ENCODE data around the gene CACHD1.

The CACHD1 gene

DNA sequence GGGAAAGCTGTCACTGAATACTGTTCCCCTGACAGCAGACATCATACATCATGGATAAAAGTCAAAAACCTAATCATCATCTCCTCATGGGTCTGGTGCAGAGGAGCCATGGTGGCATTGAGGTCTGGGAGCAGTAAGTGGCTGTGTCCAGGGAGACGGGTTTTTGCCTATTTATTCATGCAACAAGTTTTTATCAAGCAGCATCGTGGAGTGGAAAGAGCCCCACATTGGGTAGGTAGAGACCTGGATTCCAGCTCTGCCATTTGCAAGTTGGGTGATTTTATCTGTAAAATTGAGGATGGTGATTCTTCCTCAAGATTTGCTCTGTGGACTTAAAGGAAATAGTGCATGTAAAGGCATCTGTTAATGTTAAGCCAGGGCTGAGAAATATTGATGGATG, 4.2 kb downstream of the CACHD1 start:
- DNase-seq = no peak

DNA sequence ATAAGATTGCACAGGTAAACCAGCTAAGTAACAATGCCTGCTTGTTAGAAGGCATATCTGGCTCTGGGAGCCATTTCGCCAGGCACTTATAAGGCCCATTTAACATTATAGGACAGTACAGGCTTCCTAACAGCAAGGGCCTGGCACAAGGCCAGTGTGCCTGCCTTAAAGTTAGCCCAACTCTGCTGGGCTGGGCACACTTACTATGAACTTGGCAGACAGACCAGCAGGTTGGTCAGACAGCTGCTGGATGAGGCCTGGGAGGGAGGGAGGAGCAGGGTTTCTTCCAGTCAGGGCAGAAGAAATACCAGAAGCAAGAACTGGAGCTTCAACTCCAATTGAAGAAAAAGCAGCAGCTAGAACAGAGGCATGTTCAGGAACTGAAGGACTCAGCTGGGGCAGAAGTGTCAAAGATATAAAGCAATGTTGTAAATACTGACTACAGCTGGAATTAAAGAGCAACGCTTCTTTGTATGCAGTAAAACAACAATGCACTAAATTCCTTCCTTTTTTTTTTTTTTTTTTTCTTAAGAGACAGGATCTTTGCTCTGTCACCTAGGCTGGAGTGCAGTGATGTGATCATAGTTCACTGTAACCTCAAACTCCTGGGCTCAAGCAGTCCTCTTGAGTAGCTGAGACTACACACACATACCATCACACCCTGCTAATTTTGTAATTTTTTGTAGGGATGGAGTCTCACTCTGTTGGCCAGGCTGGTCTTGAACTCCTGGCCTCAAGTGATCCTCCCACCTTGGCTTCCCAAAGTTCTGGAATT, 4.9 kb downstream of the CACHD1 start:
- DNase-seq = no peak

DNA sequence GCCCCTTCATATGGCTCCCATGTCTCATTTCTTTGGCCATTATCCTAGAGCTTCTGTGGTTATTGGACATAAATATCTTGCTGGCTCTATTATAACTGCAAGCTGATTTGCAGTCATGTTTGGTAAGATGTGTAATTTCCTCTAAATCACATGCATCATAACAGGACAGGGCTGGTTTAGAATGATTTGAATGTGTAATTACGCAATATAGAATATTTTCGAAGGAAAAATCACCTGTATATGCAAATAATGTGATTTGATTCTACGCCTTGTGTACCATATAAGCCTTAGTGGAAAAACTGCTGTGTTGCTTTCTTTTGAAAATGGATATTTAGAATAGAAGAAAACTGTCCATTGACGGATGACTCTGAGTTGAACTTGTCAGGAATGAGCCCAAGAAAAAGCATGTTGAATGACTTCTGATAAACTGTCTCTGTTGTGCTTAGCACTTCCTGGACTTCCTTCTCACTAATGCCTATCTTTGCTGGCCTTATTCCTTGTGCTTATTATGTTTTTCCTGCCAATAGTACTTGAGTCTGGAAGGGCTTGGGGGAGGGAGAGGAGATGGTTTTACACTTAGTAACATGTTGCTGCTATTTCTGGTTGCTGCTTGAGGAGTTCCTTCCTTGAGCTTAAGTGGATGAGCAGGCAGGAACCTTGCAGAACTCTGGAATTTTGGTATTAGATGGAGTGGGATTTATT, 6.5 kb downstream of the CACHD1 start:
- DNase-seq = no peak

DNA sequence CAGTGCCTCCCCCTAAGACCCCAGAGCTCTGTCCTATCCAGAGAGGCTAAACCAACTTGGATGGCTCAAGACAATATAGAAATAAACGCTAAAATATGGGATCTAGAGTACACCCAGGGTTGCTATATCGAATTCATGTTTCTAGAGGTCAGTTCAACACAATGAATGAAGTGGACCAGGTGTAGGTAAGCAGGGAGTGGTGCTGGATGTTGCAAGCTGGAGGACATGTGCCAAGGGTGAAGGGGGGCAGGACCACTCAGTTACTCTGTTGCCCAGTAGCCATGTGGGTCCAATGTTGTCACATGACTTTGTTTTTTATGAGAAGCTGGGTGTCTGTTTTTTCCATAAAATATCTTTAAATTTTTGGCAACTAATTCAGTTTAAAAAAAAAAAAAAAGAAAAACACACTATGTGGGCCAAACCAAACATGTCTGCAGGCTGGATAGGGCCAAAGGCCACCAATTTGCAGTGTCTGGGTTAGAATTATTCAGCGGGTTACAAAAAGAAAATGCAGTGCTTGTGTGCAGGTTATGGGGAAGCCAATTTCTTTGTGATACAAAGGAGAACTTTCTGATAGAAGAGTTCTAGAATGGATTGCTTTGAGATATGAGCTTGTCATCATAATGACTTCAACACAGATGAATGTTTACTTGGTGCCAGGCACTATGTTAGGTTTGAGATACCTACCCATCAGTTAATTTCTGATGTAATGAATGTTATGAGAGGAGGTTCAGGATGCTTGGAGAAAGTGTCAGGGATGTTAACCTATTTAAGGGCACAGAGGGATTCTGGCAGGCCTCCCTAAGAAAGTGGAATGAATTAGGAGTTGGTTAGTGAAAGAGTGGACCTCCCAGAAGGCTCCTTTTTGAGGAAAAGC, 8.9 kb downstream of the CACHD1 start:
- DNase-seq = no peak

DNA sequence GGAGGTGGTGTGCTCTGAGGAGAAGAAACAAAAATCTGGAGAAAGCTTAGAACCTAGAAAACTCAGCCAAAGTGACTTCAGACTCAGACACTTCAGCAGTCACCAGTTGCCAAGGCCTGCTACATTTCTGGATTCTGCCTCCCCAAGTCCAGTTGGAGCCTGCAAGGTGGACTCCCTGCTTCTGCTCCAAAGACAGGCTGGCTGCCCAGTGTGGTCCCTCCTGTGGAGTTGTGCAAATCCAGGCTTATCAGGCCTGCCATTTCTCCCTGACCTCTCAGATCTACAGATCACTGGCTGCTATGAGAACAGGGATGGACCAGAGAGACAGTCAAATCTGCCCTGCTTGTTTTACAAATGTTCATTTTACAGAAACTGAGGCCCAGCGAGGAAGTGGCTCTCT, 9.9 kb downstream of the CACHD1 start:
- no peak for DNase-seq

DNA sequence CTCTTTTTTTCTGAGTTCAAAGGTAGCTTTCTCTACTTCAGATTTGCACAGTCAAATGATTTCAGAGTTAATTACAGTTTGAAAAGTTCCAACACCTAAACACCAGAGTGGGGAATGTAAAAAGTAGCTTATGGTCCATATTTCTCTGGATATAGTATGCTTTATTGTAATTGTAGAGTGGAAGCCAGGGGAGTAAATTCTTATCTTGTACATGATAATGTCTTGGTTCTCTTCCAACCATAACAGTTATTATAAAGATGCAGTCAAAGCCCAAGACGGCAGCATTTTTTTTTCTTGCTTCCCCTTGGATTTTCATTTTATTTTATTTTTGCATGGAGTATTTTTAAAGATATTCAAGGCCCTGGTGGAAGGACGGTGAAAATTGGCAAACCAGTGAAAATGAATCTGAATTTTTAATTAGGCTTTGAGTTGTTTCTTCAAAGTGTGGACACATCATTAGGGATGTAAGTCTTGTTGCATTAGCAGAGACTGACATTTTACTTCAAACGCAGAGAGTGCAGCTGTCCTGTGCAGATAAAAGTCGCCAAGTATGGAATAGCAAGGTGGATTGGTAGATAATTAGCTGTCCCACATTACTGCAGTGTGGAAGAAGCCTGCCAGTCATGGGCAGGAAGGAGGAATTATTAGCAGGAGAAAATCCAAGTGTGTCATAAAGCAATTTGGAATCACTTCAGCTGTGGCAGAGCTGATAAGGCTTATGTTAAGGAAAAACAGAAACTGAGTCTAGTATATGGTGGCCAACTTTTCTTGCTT, 11.3 kb downstream of the CACHD1 start:
- DNase-seq = no peak

DNA sequence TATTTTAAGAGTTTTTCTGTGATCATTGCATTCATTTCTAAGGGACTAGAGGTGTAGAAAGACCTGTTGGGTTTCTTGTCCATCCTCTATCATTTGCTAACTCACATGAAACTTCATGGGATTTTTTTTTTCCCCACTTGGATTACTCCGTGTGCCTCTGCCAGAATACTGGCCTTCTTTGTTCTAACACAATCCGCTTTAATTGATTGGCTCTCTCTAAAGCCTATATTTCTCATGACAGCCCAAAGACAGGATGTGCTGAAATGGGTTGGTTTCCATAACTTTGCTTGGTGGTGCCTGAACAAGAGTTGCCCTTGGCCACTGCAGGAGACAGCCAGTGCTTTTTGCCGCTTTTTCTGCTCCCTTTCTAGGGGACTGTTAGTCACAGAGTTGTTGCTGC, 12.2 kb downstream of the CACHD1 start:
- DNase-seq = no peak

DNA sequence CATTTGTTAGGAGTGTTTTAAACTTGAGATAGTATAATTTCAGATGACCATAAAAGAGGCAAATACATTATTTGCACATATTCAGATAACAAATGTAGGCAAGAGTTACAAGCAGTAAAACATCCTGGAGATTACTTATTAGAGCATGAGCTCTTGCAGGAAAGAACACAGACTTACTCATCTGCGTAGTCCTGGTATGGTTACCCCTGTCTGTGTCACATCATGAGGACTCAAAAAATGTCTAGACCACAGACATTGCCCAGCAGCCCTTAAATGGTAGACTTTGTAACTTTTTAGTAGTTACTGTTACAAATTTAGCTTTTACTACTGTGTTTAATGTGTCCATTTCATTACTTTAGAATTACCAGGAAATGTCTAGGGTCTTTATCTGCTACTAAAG, 12.8 kb downstream of the CACHD1 start:
- DNase-seq = no peak

DNA sequence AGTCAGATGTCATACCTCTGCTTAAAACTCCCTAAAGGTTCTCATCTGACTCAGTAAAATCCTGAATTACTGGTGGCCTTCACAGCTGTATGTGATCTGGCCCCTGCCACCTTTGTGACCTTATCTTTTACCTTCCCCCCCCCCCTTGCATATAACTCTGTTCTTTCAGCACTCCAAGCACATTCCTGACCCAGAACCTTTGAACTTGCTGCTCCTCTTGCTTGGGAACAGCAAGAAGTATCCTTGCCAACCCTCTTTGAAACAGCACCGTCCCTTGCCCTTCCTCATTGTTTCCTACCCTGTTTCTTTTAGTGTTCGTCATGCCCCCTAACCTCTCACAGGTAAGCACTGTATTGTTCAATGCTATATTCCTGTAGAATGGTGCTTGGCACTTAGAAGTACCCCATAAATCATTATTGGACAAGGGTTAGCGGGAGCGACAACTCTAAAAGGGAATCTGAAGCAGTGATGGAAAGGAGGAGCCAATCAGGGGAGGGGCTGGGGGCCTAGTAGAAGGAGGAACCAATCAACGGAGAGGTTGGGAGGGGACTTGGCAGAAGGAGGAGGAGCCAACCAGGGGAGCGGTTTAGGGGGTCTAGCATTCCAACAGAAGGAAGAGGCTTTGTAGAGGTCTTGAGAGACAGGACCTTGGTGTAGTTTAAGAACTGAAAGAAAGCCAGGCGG, 13.9 kb downstream of the CACHD1 start:
- no peak for DNase-seq

DNA sequence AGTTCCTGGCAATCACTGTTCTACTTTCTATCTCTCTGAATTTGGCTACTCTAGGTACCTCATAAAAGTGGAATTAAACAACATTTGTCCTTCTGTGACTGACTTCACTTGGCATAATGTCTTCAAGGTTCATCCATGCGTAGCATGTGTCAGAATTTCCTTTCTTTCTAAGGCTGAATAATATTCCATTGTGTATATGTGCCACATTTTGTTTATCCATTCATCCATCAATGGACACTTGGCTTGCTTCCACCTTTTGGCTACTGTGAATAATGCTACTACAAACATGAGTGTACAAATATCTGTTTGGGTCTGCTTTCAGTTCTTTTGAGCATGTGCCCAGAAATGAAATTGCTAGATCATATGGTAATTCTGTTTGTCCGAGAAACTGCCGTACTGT, 14.7 kb downstream of the CACHD1 start:
- DNase-seq = no peak

DNA sequence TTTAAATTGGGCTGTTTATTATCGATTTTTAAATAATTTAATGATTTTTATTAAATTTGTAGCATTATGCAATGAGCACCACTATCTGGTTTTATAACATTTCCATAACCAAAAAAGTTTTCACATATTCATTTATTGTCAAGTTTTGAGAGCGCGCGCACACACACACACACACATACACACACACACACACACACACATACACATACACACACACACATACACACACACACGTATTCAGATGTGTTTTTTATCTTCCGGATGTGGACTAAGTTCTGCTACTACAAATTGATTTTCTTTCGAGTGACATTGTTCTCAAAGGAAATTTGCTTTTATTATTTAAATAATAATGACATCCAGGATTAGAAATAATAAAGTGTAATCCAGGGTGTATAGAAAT, 16.3 kb downstream of the CACHD1 start:
- no peak for DNase-seq

DNA sequence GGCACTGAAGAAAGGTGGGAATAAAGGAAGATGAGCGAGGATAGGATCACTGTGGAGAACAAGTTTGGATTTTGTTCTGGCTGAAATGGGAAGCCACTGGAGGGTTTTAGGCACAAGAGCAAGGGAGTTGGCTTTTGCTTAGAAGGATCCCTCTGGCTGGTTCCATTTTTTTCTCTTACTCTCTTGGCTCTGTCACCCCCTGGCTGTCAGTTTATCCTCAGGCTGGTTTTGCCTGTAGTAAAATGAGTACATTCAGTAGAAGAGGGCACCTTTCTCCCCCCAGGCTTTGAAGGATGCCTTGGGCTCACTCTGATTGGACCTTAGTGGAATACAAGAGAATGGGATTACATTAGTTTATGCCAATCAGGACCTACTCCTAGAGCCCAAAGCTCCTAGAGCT, 17.1 kb downstream of the CACHD1 start:
- DNase-seq = no peak

DNA sequence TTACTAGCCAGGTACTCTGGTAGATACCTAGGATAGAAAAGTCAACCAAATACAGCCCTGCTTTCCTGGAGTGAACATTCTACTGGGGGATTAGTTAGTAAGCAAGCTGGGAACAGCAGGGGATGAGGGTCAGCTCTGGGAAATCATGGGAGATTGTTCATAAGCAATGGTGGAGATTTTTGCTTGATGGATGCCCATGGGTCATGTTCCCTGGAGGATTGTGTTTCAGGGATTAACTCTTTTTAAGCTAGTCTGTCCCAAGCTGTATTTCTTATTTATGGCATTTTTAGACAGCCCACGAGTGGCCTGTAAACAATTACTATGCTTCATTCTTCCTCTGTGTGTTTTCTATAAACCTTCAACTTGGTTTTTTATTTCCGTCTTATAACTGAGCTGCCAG, 18.9 kb downstream of the CACHD1 start:
- no peak for DNase-seq

DNA sequence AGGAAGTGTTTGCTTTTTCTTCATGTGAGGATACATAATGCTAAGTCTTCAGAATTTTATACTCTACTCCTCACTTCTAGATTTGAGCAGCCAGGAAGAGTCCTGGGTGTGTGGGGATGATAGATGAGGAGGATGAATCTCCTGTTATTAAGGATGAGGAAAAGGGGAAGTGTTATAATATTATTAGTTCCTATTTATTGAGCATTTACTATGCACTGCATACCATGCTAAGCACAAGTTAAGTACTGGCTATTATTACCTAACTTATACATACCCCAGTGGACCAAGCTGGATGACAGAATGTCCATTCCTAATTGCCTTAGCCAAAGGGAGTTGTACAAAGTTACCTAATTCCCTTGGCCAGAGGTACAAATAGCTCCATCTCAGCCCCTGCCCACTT, 19.8 kb downstream of the CACHD1 start:
- DNase-seq = no peak

DNA sequence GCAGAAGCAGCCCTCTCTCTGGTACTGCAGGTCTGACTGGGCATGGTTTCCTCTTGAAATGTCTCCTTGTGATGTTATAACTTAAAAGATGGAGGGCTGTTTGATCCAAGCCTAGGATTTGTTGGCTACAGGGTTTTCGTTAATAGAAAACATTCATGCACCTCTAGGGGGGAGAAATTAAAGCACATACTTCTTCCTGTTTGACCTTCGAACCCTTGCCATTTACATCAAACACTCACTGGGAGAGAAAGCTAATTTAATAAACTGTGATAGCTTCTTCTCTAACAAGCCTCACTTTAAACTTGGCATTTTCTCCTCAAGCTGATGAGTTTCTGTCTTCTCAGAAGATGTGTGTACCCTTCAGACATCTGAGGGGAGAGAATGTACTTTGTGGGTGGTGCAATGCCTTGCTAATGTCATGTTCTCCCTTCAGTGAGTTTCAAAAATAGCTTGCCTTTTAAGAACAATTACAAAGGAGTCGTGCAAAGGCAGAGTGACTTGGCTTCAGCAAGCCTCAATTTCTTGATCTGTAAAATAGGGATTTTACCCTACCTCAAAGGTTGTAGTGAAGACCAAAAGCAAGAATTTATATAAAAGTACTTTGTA, 20.4 kb downstream of the CACHD1 start:
- DNase-seq = no peak

DNA sequence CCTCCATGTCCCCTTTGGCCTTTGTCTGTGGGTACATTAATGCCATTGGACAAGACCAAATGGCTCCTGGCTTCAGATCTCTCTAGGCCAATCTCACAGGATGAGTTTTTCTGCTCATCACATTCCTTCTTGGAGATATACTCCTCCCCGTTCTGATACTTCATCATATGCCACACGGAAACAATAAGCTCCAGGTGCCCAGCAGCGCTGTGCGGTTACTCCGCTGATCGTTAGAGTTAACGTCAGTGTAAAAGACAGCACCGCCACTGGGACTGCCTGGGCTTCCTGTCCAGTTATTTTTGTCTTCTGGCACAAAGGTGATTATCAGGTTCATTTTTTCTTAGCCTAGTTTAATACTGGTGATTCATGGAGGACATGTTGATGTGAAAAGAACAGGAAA, 22.5 kb downstream of the CACHD1 start:
- DNase-seq = no peak

DNA sequence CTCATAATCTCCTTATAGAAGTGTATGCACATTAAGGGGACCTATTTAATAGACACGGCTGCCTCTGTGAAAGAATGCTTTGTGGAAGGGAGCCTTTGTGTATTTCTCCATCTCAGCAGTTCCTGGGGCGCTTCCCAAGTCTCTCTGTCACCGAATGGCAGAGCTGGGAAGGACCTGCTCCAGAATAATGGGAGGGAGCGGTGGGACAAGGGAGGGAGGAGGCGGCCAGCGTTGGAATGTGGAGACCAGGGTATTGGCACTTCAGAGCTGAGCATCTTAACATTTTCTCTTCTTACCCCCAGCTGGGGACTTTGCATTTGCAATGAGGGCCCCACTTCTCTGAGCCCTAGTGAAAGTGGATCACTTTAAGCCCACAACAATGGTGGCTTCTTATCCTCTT, 23.9 kb downstream of the CACHD1 start:
- DNase-seq = no peak

DNA sequence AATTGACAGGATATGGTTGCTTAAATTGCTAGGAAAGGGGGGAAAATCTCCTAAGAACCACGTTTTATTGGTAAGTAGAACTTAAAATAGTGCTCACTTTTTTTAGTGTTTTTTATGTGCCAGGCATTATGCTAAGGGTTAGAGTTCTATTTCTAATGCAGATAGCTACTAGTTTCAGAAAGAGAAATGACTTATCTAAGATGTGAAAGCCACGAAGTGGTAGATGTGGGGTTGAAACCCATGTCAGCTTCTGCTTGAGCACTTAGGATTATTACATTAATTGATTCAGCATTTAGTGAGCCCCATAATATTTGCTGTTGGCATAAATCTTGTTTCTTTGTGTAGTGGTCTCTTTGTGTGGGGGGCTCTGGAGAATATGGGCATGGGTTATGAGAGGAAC, 24.7 kb downstream of the CACHD1 start:
- DNase-seq = no peak

DNA sequence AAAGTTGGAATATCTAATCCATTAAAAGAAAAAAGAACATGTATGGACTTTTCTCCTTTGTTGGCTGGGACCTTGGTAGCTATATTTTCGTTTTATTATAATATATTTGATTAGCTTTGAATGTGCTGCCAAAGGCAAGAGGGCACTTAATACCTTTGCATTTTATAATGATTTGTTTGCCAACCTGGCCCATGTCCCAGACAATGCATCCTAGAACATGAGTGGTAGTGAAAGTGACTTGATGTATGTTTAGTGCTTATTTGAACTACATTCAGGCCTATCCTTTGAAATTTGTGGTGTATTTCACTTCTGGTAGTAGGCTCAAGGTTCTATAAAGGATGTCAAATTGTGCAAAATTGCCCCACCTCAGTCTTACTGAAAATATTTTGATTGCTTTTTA, 25.9 kb downstream of the CACHD1 start:
- DNase-seq = no peak

DNA sequence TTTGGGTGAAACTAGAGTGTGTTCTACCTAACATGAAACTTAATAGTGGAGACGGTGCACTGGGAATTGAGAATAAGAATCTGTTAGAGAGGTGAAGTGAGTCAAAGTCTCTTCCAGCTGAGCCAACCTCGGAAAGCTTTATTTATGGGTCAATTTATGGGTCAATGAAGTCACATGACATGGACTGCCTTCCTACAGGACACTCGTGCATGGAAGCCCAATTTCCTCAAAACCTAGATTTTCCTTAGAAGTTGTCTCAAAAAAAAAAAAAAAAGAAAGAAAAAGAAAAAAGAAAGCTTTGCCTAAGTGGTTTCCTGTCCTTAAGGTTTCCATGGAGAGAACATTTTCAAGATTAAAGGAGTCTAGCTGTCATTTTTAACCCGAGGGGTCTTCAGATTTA, 26.7 kb downstream of the CACHD1 start:
- no peak for DNase-seq

DNA sequence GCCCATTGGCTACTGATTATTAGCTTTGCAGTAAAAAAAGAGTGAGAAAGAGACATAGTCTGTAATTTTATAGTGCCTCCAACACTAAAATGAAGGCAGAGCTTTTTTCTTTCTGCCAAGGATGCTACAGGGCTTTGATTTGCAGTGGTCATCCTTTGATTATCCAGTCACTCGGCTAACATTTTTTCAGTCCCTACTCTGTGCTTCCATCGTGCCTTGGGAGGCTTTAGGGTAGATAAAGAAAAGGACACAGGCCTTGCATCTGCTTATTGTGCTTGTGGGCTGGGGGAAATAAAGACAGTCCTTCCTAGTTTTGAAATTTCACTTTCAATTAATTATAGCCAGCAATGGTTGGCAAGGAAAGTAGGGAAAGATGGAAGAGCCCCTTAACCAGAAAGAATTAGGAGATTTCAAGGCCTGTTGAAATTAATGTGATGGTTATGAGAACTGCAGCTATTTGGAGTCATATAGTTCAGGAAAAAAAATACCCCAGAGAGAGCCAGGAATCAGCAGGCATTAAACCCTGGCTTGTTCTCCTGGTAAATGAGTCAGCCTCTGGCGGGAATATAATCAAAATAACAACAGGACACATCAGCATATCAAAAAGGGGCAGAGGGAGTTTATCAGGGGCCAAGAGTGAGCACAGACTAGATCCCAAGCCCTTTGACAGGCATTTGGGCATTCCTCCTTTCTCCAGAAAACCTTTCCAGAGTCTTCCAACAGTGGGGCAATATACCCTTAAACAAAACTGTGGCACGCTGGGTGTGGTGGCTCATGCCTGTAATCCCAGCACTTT, 27.4 kb downstream of the CACHD1 start:
- no peak for DNase-seq
